HL-60 (cell line): ENCODE data around the gene SIAH3.
"Not testable (repeated sequence)": the region's sequence is repeated elsewhere in the genome, so short reads cannot be mapped to it uniquely, and the experiment has no call there.

Experiments used
- DNase-seq, 2 experiments: peaks; one replicate each; pipeline ENCODE4 v3.0.0-alpha.2; 2010 to 2020; ENCODE audit warnings: low read depth in 1 of 2, low spot score in 1 of 2
- H3K27ac ChIP-seq: fragments of 250-450 bp; sonication (Bioruptor Pico); replicated peaks from 2 replicates; pipeline ENCODE4 v1.5.1; 2020; ENCODE audit warnings: mild to moderate bottlenecking, moderate library complexity
- H3K27me3 ChIP-seq: fragments of 250-450 bp; sonication (Bioruptor Pico); 2 replicates; pipeline ENCODE4 v1.5.1; 2021; ENCODE audit warnings: mild to moderate bottlenecking, moderate library complexity; ENCODE audit not compliant: insufficient read depth, poor library complexity, severe bottlenecking
- H3K4me3 ChIP-seq: replicated peaks from 2 replicates; pipeline ENCODE4 v1.5.1; 2011; ENCODE audit warnings: mild to moderate bottlenecking, control low read depth, low read length; ENCODE audit not compliant: insufficient read depth
- GABPA ChIP-seq: IDR thresholded peaks from 2 replicates; pipeline ENCODE4 v1.6.1; 2012; ENCODE audit warnings: low read depth
- POLR2AphosphoS5 ChIP-seq: IDR thresholded peaks from 2 replicates; pipeline ENCODE4 v1.6.1; 2012; ENCODE audit warnings: low read depth
- SPI1 ChIP-seq: IDR thresholded peaks from 2 replicates; pipeline ENCODE4 v1.6.1; 2012; ENCODE audit warnings: low read depth, mild to moderate bottlenecking, borderline replicate concordance
- TF ChIP-seq, protein P1 (sequence below): IDR thresholded peaks from one replicate; pipeline ENCODE4 v1.5.1; 2011; ENCODE audit warnings: low read length, control low read depth, inconsistent platforms; ENCODE audit not compliant: insufficient read depth
- TF ChIP-seq, protein P2 (sequence below): IDR thresholded peaks from 2 replicates; pipeline ENCODE4 v1.6.1; 2012; ENCODE audit warnings: low read depth; ENCODE audit not compliant: insufficient replicate concordance

SIAH3 gene

DNA sequence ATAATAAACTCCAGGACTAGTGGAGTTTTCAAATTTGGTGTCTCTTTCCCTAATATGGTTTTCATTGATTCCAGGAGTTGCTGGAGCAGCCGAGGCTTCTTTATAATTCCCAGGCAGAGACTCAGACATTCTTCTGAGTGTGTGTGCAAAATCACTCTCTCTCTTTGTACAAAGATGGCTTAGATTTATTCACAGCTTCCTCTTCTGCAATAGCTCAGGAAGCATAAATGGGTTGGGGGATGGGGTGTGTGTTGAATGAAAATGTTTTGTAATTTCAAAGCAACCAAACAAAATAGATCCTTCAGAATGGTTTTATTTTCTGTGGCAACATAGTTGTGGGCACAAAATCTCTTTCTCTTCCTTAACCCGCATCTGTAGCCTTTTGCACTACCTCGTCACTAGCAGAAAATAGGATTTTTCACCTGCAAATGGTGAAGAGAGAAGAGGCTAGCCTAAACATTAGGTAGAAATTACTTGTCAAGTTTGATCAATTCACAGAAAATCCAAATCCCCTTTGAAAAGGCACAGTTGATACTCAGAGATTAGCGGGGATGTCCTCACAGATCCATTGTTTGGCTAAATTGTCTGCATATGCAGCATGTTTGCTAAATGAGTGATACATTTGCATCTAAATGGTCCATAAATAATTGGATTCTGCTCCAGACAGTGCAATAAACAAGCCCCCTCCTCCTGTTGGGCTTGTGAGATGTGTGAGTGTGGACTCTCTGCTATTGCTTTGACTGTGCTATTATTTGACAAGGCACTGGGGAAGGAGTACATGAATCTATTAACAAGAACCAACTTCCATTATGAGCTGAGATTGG, 82.7 kb downstream of the SIAH3 start:
- Histone ChIP-seq H3K27me3 (no peaks in the 10 kb centered on the region), H3K27ac (no peak overlapping the region), H3K4me3 (no peak overlapping the region)
- peak; percentile 28 to 39 for DNase-seq
- TF ChIP-seq SPI1 (peak; percentile 37; the same call in 1 of the 2 replicates), GABPA (no peak)
- TF ChIP-seq, protein P1, sequence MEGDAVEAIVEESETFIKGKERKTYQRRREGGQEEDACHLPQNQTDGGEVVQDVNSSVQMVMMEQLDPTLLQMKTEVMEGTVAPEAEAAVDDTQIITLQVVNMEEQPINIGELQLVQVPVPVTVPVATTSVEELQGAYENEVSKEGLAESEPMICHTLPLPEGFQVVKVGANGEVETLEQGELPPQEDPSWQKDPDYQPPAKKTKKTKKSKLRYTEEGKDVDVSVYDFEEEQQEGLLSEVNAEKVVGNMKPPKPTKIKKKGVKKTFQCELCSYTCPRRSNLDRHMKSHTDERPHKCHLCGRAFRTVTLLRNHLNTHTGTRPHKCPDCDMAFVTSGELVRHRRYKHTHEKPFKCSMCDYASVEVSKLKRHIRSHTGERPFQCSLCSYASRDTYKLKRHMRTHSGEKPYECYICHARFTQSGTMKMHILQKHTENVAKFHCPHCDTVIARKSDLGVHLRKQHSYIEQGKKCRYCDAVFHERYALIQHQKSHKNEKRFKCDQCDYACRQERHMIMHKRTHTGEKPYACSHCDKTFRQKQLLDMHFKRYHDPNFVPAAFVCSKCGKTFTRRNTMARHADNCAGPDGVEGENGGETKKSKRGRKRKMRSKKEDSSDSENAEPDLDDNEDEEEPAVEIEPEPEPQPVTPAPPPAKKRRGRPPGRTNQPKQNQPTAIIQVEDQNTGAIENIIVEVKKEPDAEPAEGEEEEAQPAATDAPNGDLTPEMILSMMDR: no peak

DNA sequence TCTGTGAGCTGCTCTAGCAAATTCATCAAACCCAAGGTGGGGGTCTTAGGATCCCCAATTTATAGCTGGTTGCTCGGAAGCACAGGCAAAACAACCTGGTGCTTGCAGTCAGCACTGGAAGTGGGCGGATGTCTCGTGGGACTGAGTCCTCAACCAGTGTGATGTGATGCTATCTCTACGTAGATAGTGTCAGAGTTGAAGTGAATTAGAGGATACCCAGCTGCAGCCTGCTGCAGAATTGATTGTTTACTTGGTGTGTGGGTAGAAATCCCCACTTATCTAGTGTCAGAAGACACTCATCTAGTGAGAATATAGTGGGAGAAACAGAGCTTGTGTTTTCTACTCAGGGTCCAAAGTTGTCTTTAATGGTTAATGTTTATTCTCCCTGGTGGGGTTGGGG, 86.1 kb downstream of the SIAH3 start:
- Histone ChIP-seq H3K4me3 (no peak overlapping the region), H3K27me3 (peaks cover 2% of the 10 kb centered on the region), H3K27ac (no peak overlapping the region)
- TF ChIP-seq, protein P1: no peak
- TF ChIP-seq GABPA (no peak), SPI1 (no peak), POLR2AphosphoS5 (no peak)
- TF ChIP-seq, protein P2, sequence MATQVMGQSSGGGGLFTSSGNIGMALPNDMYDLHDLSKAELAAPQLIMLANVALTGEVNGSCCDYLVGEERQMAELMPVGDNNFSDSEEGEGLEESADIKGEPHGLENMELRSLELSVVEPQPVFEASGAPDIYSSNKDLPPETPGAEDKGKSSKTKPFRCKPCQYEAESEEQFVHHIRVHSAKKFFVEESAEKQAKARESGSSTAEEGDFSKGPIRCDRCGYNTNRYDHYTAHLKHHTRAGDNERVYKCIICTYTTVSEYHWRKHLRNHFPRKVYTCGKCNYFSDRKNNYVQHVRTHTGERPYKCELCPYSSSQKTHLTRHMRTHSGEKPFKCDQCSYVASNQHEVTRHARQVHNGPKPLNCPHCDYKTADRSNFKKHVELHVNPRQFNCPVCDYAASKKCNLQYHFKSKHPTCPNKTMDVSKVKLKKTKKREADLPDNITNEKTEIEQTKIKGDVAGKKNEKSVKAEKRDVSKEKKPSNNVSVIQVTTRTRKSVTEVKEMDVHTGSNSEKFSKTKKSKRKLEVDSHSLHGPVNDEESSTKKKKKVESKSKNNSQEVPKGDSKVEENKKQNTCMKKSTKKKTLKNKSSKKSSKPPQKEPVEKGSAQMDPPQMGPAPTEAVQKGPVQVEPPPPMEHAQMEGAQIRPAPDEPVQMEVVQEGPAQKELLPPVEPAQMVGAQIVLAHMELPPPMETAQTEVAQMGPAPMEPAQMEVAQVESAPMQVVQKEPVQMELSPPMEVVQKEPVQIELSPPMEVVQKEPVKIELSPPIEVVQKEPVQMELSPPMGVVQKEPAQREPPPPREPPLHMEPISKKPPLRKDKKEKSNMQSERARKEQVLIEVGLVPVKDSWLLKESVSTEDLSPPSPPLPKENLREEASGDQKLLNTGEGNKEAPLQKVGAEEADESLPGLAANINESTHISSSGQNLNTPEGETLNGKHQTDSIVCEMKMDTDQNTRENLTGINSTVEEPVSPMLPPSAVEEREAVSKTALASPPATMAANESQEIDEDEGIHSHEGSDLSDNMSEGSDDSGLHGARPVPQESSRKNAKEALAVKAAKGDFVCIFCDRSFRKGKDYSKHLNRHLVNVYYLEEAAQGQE: no peak
- DNase-seq: no peak

DNA sequence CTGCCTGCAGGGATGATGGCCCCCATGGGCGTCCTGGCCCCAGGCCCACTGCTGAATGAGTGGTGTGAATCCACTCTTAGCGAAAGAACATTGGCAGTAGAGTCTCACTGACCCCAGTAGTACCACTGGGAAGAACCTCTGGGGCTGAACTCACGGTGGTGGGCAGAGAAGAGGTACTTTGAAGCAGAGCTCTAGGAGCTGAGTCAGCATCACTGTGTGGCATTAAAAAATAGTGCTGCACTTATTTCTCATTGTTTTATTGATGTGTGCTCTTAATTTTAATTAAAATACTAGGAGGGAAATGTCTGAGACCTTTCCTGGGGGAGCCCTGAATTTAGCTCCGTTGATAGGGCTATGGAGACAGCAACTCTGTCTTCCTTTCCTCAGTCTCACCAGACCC, 88.1 kb downstream of the SIAH3 start:
- H3K4me3 ChIP-seq: no peak overlapping the region
- H3K27me3 ChIP-seq: peaks cover 2% of the 10 kb centered on the region
- no peak for DNase-seq
- TF ChIP-seq POLR2AphosphoS5 (no peak), GABPA (no peak), SPI1 (no peak)
- TF ChIP-seq, protein P1: no peak
- TF ChIP-seq, protein P2: no peak
- no peak overlapping the region for H3K27ac ChIP-seq

DNA sequence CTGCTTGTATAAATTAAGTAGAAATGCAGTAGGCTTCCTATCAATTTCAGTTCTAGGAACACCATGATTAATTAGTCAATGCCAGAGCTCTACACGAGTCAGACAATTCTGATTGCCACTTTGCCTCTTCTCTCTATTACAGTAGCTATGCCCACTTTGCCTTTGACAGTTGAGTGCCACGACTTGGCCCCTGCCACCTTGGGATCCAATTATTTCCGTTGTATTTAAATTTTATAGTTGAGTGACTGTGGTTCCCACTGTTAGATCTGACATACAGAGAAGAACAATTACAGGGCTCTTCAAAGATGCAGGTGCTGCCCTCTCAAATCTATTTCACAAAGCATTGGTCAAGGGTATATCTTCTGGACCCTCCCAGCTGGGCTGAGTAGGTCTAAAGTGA, 94.0 kb downstream of the SIAH3 start:
- not testable (repeated sequence) for H3K4me3 ChIP-seq, DNase-seq, H3K27ac ChIP-seq, H3K27me3 ChIP-seq

DNA sequence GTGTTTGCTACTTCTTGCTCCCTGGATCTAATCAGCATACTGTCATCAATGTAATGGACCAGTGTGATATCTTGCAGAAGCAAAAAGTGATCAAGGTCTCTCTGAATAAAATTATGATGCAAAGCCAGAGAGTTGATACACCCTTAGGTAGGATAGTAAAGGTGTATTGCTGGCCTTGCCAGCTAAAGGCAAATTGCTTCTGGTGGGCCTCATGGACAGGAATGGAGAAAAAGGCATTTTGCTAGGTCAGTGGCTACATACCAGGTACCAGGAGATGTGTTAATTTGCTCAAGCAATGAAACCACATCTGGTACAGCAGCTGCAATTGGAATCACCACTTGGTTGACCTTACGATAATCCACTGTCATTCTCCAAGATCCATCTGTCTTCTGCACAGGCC, 95.1 kb downstream of the SIAH3 start:
- DNase-seq: not testable (repeated sequence)

More for the DNA sequence above, 95.1 kb downstream of the SIAH3 start:
- H3K27me3 ChIP-seq, H3K27ac ChIP-seq, H3K4me3 ChIP-seq: not testable (repeated sequence)
